HepG2 (cell line): ENCODE measurements around the gene RCOR1. TPM values are rescaled to one million over a fixed set of nuclear protein-coding genes. Genes with fewer than 3 reads are reported as not detected.

ENCODE experiments used
- ATAC-seq: fragments of 200-7000 bp; cut with Tn5 transposase; 3 replicates; pipeline ENCODE4 v1.9.1; 2020; ENCODE audit warnings: mild to moderate bottlenecking, moderate library complexity
- BruUV-seq: library from RNA; stranded (reverse); fragments of 400-500 nt; replicated peaks from 2 replicates; lab custom pipeline; 2021; lab: Mats Ljungman, UMichigan
- CTCF ChIA-PET: fragments of 300-600 bp; formaldehyde crosslinking; extraction: SDS; loops from one replicate; lab custom pipeline; 2021; ENCODE audit warnings: low total read pairs, inconsistent platforms, low intra/inter-chr PET ratio; lab: Yijun Ruan, JAX
- POLR2A ChIA-PET: fragments of 350-600 bp; sonication (Branson Sonifier 250); formaldehyde crosslinking; loops from one replicate; lab custom pipeline; 2020; ENCODE audit warnings: antibody characterized with exemption, inconsistent platforms; lab: Yijun Ruan, JAX
- DNase-seq: peaks from one replicate; pipeline ENCODE4 v3.0.0-alpha.2; 2015; ENCODE audit warnings: low spot score
- FAIRE-seq: peaks from 3 replicates; lab custom pipeline; 2011; peaks lifted over from hg19 to GRCh38; lab: Jason Lieb, UNC
- H2AFZ ChIP-seq: one replicate; pipeline ENCODE4 v1.6.1; 2011; ENCODE audit warnings: low read length, inconsistent platforms
- H3K27ac ChIP-seq: fragments of 300-600 bp; 3 replicates; pipeline ENCODE4 v1.8.0; 2011; ENCODE audit warnings: mixed run types, mild to moderate bottlenecking, mixed read lengths, low read length, inconsistent platforms; ENCODE audit not compliant: insufficient read depth; ENCODE audit errors: extremely low read length
- H3K27me3 ChIP-seq, 2 experiments: fragments of 200-600 bp in 1 of 2; 2 replicates in 1 of 2; 3 replicates in 1 of 2; pipeline versions ENCODE4 v1.6.0 to v1.8.0; 2011; ENCODE audit warnings: low read length in 2 of 2, mild to moderate bottlenecking in 2 of 2, moderate library complexity in 2 of 2, inconsistent platforms in 1 of 2; ENCODE audit not compliant: insufficient read depth in 2 of 2, control insufficient read depth in 1 of 2
- H3K36me3 ChIP-seq, 2 experiments: fragments of 200-600 bp in 1 of 2; replicated peaks in 1 of 2; 2 replicates in 1 of 2; 3 replicates in 1 of 2; pipeline versions ENCODE4 v1.5.1 to v1.8.0; 2011; ENCODE audit warnings: low read length in 2 of 2, inconsistent platforms in 1 of 2; ENCODE audit not compliant: insufficient read depth in 2 of 2, control insufficient read depth in 1 of 2
- H3K4me1 ChIP-seq: 2 replicates; pipeline ENCODE4 v1.5.1; 2012; ENCODE audit warnings: low read length, inconsistent platforms; ENCODE audit not compliant: insufficient read depth
- H3K4me2 ChIP-seq: 2 replicates; pipeline ENCODE4 v1.6.0; 2011; ENCODE audit warnings: low read depth, low read length, inconsistent platforms
- H3K4me3 ChIP-seq, 3 experiments: fragments of 200-600 bp in 1 of 3; sonication (generic), shearing (Covaris generic) in 1 of 3; replicated peaks in 1 of 3; 2 replicates each; pipeline ENCODE4 v1.5.1; 2011 to 2016; ENCODE audit warnings: low read length in 3 of 3, inconsistent platforms in 2 of 3, low read depth in 2 of 3, mild to moderate bottlenecking in 2 of 3, control low read depth in 1 of 3, mixed read lengths in 1 of 3; ENCODE audit not compliant: insufficient read depth in 1 of 3
- H3K79me2 ChIP-seq: one replicate; pipeline ENCODE4 v1.6.1; 2011; ENCODE audit warnings: low read length, inconsistent platforms; ENCODE audit not compliant: insufficient read depth
- H3K9ac ChIP-seq: 2 replicates; pipeline ENCODE4 v1.6.0; 2011; ENCODE audit warnings: mild to moderate bottlenecking, low read depth, low read length, inconsistent platforms; ENCODE audit not compliant: insufficient read depth
- H3K9me3 ChIP-seq: 2 replicates; pipeline ENCODE4 v1.5.1; 2012; ENCODE audit warnings: mild to moderate bottlenecking, low read length
- H4K20me1 ChIP-seq: 2 replicates; pipeline ENCODE4 v1.6.0; 2011; ENCODE audit warnings: inconsistent platforms, mild to moderate bottlenecking, low read length, moderate library complexity; ENCODE audit not compliant: insufficient read depth
- AHDC1 ChIP-seq: sonication (generic); formaldehyde crosslinking; IDR thresholded peaks from 2 replicates; pipeline ENCODE4 v1.5.1; 2020; ENCODE audit warnings: mild to moderate bottlenecking, missing genetic modification reagents, borderline replicate concordance
- ASH2L ChIP-seq: fragments of 300-600, 200-600 bp; sonication (generic); IDR thresholded peaks from 2 replicates; pipeline ENCODE4 v1.7.0; 2017; ENCODE audit warnings: low read depth, mild to moderate bottlenecking, moderate library complexity, mixed read lengths, low read length; ENCODE audit not compliant: insufficient read length
- CREM ChIP-seq, 2 experiments: sonication (generic) in 1 of 2; formaldehyde crosslinking in 1 of 2; IDR thresholded peaks; 2 replicates each; pipeline versions ENCODE4 v1.4.0 to v1.6.1; 2016 to 2020; ENCODE audit warnings: antibody characterized with exemption in 1 of 2, mild to moderate bottlenecking in 1 of 2, missing genetic modification reagents in 1 of 2
- EHMT2 ChIP-seq: fragments of 200-600 bp; sonication (generic); IDR thresholded peaks from 2 replicates; pipeline ENCODE4 v1.7.0; 2017; ENCODE audit warnings: antibody characterized with exemption, low read depth, low read length, borderline replicate concordance
- FOXA3 ChIP-seq: IDR thresholded peaks from 2 replicates; pipeline ENCODE4 v1.6.1; 2016; ENCODE audit warnings: missing genetic modification reagents, missing compliant biosample characterization
- IKZF1 ChIP-seq: fragments of 450-650 bp; IDR thresholded peaks from 2 replicates; pipeline ENCODE4 v1.7.1; 2016
- MAFK ChIP-seq, 2 experiments: IDR thresholded peaks in 1 of 2; conservative IDR thresholded peaks in 1 of 2; 2 replicates each; pipeline ENCODE4 v1.6.1; 2011; ENCODE audit warnings: improper control_type of control experiment in 2 of 2, low read length in 2 of 2
- NCOA5 ChIP-seq: sonication (generic); formaldehyde crosslinking; IDR thresholded peaks from 2 replicates; pipeline ENCODE4 v1.4.0; 2020; ENCODE audit warnings: missing genetic modification reagents
- SUZ12 ChIP-seq: fragments of 150-350 bp; IDR thresholded peaks from 2 replicates; pipeline ENCODE4 v1.6.1; 2014; ENCODE audit warnings: low read depth, low read length
- ZNF142 ChIP-seq: sonication (generic); formaldehyde crosslinking; IDR thresholded peaks from 2 replicates; pipeline ENCODE4 v1.4.0; 2020; ENCODE audit warnings: missing genetic modification reagents
- ZNF329 ChIP-seq: sonication (generic); formaldehyde crosslinking; IDR thresholded peaks from 2 replicates; pipeline ENCODE4 v1.9.0; 2021; ENCODE audit warnings: low read depth, mild to moderate bottlenecking, missing genetic modification reagents
- ZNF780A ChIP-seq: sonication (generic); formaldehyde crosslinking; IDR thresholded peaks from 2 replicates; pipeline ENCODE4 v1.8.0; 2022; ENCODE audit warnings: mild to moderate bottlenecking, missing genetic modification reagents, moderate library complexity
- WGBS: methylation state at CpG from one replicate; pipeline ENCODE4 v1.1.6; 2017; ENCODE audit warnings: low lambda C conversion rate; 5-methylcytosine and 5-hydroxymethylcytosine counted together
- in situ Hi-C: cut with HindIII; loops from 2 replicates; pipeline ENCODE4 v1.10.0; 2017; ENCODE audit warnings: low pct_unique_long_range_greater_than_20kb; ENCODE audit not compliant: extremely low pct_ligation_motif_present
- intact Hi-C: fragments of 100-400 bp; cut with micrococcal nuclease; formaldehyde crosslinking; loops from one replicate; pipeline ENCODE4 v1.10.0; 2022; ENCODE audit not compliant: unreplicated experiment
- polyA plus RNA-seq, 8 experiments: library from polyadenylated mRNA; depleted of rRNA in 3 of 8; stranded (reverse) in 7 of 8; unstranded in 1 of 8; fragments of >200 nt; fragmentation: Illumina TruSeq in 4 of 8; extraction: Trizol in 4 of 8; gene quantifications; 2 replicates each; pipeline versions ENCODE4 v1.2.1 to v1.2.3, GENCODE V29; 2011 to 2016; ENCODE audit warnings: low read depth in 4 of 8, missing spikeins in 1 of 8, mixed read lengths in 1 of 8; ENCODE audit not compliant: insufficient read depth in 1 of 8
- total RNA-seq, 5 experiments: library from RNA; depleted of rRNA; stranded (reverse); fragments of >200 nt; fragmentation: Illumina TruSeq; extraction: Trizol; gene quantifications; 2 replicates each; pipeline ENCODE4 v1.2.3, GENCODE V29; 2016; ENCODE audit warnings: low read depth in 1 of 5

Gene RCOR1
- total and polyA plus RNA-seq, 2 of the 13 experiments (the other 11 are each of a cell fraction or from before 2014, with no cell fraction given), result 10.2 to 11.1 TPM

GRCh38 chr14:102684298-102684663, 91.8 kb downstream of the RCOR1 start (continued):
- TF ChIP-seq AHDC1 (CRISPR knock-in tag), result peak; percentile 32; the same call in 1 of the 2 replicates
- peak; percentile 16 for TF ChIP-seq ASH2L
- peak; percentile 80 for TF ChIP-seq FOXA3 (CRISPR knock-in tag)
- TF ChIP-seq NCOA5 (CRISPR knock-in tag), result no peak

DNA sequence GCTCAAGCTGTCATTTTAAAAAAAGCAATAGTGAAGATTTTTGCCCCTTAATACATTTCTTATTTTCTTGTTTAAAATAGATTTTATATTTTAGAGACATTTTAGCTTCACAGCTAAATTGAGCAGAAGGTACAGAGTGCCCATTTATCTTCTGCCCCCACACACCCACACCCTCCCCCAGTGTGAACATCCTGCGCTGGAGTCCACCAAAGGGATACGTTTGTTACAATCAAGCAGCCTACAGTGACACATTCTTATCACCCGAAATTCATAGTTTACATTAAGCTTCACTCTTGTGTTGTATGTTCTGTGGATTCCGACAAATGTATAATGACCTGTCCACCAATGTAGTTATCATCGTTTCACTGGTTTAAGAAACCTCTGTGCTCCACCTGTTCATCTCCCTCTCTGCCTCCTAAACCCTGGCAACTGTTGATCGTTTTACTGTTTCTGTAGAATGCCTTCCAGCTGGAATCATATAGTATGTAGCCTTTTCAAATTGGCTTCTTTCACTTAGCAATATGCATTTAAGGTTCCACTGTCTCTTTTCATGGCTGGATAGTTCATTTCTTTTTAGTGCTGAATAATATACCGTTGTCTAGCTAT, 93.8 kb downstream of the RCOR1 start:
- Histone ChIP-seq H4K20me1 (0 out of 2 replicates have a peak, but pooled peaks cover 9% of the 10 kb centered on the region), H3K9me3 (no peaks in the 10 kb centered on the region), H3K4me3 (no peak overlapping the region), H3K27ac (no peak overlapping the region), H3K4me1 (peaks cover 69% of the 10 kb centered on the region), H3K79me2 (peaks cover 62% of the 10 kb centered on the region), H3K4me2 (no peak overlapping the region), H3K27me3 (no peaks in the 10 kb centered on the region), H3K9ac (no peak overlapping the region), H2AFZ (no peak overlapping the region), H3K36me3 (no peaks in the 10 kb centered on the region; a peak in 3 of 5 replicates)
- intact Hi-C loops (no loop called here), in situ Hi-C loops (no loop called here)
- ChIA-PET CTCF (no interaction called here), POLR2A (no interaction called here)
- FAIRE-seq, result no peak
- no peak for DNase-seq
- ATAC-seq, result no peak
- BruUV-seq, result no TSS peak
- WGBS, result 94% methylated on average over 7 of the region's 7 CpGs
- no peak for TF ChIP-seq CREM (IDR thresholded peaks at IDR 0.05)
- no peak for TF ChIP-seq CREM (CRISPR knock-in tag; IDR thresholded peaks at IDR 0.05)
- TF ChIP-seq ZNF780A, result no peak
- TF ChIP-seq EHMT2, result no peak
- no peak for TF ChIP-seq IKZF1
- TF ChIP-seq SUZ12, result no peak
- TF ChIP-seq MAFK (conservative IDR thresholded peaks at IDR 0.05 in 1 of 2, IDR thresholded peaks at IDR 0.05 in 1 of 2; ENCODE audit: low read length in 2 of 2), result no peak
- no peak for TF ChIP-seq ZNF142 (CRISPR knock-in tag)
- no peak for TF ChIP-seq ZNF329 (CRISPR knock-in tag)
